ENCODE results near the gene GPX2.

DNA sequence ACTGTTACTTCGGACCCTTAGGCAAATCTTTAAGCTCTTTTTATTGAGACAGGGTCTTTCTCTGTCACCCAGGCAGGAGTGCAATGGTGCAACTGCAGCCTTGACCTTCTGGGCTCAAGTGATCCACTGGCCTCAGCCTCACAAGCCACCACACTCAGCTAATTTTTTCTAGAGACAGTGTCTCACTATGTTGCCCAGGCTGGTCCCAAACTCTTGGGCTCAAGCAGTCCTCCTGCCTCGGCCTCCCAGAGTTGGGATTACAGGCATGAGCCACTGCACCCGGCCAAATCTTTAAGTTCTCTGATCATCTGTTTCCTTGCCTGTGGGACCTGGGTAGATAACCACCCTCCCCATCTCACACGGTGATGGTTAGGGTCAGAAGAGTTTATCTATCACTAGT, 2.3 kb upstream of the GPX2 start:
- TF ChIP-seq, protein P1, sequence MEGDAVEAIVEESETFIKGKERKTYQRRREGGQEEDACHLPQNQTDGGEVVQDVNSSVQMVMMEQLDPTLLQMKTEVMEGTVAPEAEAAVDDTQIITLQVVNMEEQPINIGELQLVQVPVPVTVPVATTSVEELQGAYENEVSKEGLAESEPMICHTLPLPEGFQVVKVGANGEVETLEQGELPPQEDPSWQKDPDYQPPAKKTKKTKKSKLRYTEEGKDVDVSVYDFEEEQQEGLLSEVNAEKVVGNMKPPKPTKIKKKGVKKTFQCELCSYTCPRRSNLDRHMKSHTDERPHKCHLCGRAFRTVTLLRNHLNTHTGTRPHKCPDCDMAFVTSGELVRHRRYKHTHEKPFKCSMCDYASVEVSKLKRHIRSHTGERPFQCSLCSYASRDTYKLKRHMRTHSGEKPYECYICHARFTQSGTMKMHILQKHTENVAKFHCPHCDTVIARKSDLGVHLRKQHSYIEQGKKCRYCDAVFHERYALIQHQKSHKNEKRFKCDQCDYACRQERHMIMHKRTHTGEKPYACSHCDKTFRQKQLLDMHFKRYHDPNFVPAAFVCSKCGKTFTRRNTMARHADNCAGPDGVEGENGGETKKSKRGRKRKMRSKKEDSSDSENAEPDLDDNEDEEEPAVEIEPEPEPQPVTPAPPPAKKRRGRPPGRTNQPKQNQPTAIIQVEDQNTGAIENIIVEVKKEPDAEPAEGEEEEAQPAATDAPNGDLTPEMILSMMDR (IDR thresholded peaks at IDR 0.05; ENCODE audit: low read length), result no peak
- TF ChIP-seq EZH2 (IDR thresholded peaks at IDR 0.05; ENCODE audit: borderline replicate concordance, low read length), result no peak

Measured in OCI-LY1 (cell line).